Fibroblast of villous mesenchyme (primary cell): ENCODE measurements around the gene RHNO1. TPM values are rescaled to one million over a fixed set of nuclear protein-coding genes. Genes with fewer than 3 reads are reported as not detected.
A peak's percentile ranks its signal among the peaks of the same experiment; 100 is the strongest.

ENCODE experiments used
- DNase-seq: peaks from one replicate; pipeline ENCODE4 v3.0.0-alpha.2; 2010; ENCODE audit warnings: low read depth
- H3K4me3 ChIP-seq: 2 replicates; pipeline ENCODE4 v1.5.1; 2011; ENCODE audit warnings: low read depth, mild to moderate bottlenecking, low read length
- total RNA-seq: library from RNA; depleted of rRNA; stranded (reverse); fragments of >200 nt; gene quantifications from 2 replicates; pipeline ENCODE4 v1.2.3, GENCODE V29; 2012
- TF ChIP-seq, protein P1 (sequence below): IDR thresholded peaks from 2 replicates; pipeline ENCODE4 v1.5.1; 2012; ENCODE audit warnings: low read depth, mild to moderate bottlenecking, low read length; ENCODE audit not compliant: insufficient read depth

Gene RHNO1
- total RNA-seq, 1 donor: 38.0 TPM

- H3K4me3 ChIP-seq: no peak overlapping the region
- no peak for DNase-seq
- TF ChIP-seq, protein P1, sequence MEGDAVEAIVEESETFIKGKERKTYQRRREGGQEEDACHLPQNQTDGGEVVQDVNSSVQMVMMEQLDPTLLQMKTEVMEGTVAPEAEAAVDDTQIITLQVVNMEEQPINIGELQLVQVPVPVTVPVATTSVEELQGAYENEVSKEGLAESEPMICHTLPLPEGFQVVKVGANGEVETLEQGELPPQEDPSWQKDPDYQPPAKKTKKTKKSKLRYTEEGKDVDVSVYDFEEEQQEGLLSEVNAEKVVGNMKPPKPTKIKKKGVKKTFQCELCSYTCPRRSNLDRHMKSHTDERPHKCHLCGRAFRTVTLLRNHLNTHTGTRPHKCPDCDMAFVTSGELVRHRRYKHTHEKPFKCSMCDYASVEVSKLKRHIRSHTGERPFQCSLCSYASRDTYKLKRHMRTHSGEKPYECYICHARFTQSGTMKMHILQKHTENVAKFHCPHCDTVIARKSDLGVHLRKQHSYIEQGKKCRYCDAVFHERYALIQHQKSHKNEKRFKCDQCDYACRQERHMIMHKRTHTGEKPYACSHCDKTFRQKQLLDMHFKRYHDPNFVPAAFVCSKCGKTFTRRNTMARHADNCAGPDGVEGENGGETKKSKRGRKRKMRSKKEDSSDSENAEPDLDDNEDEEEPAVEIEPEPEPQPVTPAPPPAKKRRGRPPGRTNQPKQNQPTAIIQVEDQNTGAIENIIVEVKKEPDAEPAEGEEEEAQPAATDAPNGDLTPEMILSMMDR: no peak
Measured at GRCh38 chr12:2851931-2852330, 25.1 kb upstream of the RHNO1 start.

DNA sequence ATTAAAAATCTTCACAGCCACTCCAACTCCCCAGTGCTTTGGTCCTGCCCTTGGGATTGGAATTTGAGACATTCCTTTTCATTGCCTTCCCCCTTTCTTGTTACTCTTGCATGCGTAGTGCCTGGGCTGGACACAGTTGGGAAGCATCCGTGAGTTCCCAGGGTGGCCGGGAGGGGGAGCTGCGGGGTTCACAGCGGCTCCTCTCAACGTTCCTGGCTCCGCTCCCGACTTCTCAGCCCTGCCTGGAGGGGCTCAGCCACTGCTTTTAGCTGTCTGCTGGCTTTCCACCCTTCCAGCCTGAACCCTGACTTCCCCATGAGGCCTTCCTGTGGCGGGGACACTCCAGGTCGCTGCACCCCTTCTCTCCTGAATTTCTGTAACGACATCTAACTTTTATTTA lies 23.4 kb upstream of the RHNO1 start:
- H3K4me3 ChIP-seq: no peak overlapping the region
- TF ChIP-seq, protein P1: peak; percentile 95
- DNase-seq: peak; percentile 81

- TF ChIP-seq, protein P1: no peak
- H3K4me3 ChIP-seq: no peak overlapping the region
- DNase-seq: no peak
Measured at GRCh38 chr12:2854669-2855453, 22.2 kb upstream of the RHNO1 start.

- no peak for DNase-seq
- no peak overlapping the region for H3K4me3 ChIP-seq
- TF ChIP-seq, protein P1: no peak
Measured at GRCh38 chr12:2855546-2855945, 21.5 kb upstream of the RHNO1 start.

DNA sequence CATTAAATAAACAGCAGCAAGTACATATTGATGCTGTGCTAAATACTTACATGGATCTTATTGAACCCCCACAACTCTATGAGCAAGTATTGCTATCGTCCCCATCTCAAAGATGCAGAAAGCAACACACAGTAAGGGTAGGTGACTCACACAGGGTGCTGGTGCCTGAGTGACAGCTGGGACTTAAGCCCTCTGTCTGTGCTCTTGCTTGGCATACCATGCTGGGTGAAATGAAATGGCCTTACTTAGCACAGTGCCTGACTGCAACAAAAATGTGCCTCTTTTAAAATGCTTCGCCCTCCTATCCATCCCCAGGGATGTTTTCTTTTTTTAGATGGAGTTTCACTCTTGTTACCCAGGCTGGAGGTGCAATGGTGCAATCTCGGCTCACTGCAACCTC lies 21.0 kb upstream of the RHNO1 start:
- DNase-seq: no peak
- TF ChIP-seq, protein P1: no peak
- no peak overlapping the region for H3K4me3 ChIP-seq

DNA sequence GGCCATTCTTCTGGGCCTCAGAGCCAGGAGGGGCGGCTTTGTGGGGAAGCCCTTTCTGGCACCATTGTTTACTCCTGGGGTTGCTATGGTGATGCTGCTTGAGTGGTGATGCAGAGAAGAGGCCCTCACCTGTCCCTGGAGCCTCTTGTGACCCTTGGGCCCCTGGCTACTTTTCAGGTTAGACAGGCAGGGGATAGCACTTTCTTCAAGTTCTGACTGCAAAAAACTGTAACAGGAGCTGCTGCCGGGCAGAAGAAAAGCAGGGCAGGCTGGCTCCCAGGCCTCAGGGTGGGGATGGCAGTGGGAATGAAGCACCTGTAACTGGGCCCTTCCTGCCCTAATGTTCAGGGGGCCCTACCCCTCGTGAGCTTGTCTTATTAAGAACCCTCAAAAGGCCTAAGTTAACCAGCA lies 20.0 kb upstream of the RHNO1 start, which contains the start of gene TEX52:
TEX52 (minus strand) TSS at position 19 of the 411 bp plus-strand sequence; CDS start at position 6, 13 bp downstream.
- no peak for DNase-seq
- H3K4me3 ChIP-seq: no peak within 1 kb of the TSS
- TF ChIP-seq, protein P1: no peak
